HG02798 (cell line): ENCODE measurements around the gene ADAMTSL4.

Source experiments
- ATAC-seq: cut with Tn5 transposase; IDR thresholded peaks from one replicate; pipeline ENCODE4 v1.9.1; 2021; ENCODE audit warnings: mild to moderate bottlenecking; ENCODE audit not compliant: unreplicated experiment, poor library complexity

Gene ADAMTSL4

DNA sequence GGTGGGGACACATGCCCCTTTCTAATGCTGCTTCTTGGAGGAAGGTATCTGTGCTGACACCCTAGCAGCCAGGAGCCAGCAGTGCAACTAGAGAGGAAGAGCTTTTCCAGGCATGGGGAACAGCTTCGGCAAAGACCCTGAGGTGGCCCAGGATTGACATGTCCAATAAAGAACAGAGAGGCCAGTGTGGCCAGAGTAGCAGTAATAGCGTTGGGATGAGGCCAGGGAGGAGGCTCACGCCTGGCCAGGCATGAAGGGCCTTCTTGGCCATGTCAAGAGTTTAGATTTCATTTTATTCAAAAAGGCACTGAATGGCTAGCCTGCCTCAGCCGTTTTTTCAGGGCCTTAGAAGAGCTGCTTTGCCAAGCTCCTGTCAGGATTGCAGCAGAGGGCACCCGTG lies 16.3 kb upstream of the ADAMTSL4 start:
- no peak for ATAC-seq

DNA sequence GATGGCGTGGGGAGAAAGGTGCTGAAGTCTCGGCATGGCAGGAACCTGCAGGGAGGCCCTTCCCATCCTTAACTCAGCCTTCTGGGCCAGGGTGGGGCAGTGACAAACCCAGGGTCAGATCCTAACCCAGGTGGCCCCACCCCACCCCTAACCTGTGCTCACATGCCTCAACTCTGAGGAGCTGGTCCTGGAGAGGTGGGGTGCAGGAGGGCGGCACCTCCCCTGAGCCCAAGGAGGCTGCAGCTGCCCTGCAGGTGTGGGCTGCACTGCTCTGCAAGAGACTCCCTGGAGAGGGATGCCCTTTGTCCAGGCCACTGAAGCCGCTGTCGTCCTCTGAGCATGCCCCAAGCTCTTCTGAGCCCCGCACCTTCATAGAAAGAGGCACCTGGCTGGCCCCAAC lies 15.2 kb upstream of the ADAMTSL4 start:
- ATAC-seq, result no peak

DNA sequence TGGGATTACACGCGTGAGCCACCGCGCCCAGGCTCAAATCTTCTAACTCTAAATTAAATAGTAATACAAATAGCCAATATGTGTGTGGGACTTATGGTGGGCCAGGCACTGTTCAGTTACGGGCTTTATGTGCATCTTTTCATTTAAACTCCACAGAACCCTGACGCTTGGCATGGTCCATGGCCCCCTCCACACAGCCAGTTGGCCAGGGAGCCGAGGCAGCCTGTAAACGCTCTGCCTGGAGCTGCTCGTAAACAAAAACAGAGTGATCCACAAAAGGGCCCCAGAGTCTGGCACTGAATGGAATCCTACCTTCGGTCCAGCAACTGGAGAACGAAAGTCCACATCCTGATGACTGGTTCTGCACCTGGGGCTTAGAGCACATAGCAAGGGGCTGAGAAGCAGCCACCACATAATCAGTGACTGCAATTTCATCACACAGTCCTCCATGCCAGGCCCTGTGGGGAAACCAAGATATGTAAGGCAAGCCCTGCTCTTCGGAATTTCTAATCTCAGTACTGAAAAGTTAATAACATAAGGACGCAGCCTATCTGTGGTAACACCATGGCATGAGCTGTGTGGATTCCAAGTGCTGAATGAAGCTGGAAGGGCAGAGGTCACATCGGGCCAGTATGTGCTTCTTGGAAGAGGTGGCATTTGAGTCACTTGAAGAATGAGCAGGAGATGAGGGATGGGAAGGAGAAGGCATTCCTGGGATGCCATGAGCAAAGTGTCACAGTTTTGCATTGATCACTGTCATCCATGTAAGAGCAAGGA lies 13.5 kb upstream of the ADAMTSL4 start:
- no peak for ATAC-seq

DNA sequence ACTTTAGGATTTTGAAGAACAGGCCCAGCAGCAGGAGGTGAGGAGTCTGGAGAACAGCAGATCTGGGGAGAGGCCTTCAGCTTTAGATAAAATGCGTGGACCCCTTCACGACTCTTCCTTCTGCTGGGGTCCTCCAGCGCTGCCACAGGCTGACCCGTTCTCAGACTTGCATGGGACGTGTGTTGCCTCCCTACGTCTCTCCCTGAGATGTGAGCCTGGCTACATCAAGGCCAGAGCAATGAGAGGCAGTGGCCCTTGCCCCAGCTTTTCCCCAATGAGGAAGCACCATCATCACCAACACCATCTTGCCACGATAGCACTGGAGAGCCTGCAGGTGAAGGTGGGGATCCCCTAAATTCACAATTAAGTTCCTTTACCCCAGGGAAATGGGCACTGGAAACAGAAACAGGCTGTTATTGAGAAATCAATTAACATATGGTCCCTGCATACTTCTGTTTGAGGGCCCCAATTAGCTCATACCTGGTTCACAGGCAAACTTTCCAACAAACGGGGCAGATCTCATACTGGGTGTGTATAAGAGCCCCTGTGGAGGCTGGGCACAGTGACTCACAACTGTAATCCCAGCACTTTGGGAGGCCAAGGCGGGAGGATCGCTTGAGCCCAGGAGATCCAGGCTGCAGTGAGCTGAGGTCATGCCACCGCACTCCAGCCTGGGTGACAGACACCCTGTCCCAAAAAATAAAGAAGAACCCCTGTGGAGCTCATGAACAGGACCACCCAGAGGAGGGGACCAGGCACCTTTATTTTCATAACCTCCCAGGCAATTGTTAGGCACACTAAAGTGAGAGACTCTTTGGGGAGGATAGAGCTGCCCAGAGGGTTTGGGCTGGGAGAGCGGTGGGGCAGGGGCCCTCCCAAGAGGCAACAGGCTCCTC lies 12.1 kb upstream of the ADAMTSL4 start:
- no peak for ATAC-seq

DNA sequence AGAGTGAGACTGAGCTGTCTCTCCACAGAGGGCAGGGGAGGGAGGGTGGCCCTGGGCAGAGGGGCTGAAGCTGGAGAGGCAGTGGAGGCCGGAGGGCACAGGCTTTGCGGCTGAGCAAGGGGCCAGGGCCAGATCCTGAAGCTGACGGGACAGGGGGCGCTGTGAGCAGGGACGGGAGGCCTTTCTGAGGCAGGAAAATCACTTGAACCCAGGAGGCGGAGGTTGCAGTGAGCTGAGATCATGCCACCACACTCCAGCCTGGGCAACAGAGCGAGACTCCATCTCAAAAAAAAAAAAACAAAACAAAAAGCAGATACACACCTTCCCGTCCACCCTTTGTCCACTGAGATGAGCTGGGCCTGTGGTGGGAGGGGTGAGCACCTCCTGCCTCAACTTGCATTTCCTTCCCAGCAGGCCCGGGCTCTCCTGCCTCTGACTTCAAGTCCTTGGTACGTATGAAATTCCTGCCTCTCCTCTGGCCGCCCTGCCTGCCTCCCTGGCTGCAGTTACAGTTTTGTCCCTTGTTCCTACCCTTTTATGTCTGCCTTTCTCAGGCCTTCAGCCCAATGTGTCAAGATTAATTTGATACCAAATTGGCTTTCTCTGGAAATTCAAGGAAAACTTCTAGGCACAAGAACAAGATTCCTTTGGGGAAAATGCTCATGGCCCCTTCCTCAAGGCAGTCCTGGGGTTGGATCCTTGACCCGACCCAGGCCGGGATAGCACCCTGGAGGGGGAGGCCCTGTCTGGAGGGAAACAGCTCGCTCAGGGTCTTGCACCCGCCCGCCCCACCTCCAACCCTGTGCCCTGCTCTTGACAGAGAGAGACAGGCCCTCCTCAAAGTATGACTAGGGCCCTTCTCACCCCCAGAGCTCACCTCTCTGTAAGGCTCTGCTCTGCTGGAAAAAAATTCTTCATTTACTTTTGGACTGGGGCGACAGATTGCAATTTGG lies 11.2 kb upstream of the ADAMTSL4 start:
- ATAC-seq, result no peak

DNA sequence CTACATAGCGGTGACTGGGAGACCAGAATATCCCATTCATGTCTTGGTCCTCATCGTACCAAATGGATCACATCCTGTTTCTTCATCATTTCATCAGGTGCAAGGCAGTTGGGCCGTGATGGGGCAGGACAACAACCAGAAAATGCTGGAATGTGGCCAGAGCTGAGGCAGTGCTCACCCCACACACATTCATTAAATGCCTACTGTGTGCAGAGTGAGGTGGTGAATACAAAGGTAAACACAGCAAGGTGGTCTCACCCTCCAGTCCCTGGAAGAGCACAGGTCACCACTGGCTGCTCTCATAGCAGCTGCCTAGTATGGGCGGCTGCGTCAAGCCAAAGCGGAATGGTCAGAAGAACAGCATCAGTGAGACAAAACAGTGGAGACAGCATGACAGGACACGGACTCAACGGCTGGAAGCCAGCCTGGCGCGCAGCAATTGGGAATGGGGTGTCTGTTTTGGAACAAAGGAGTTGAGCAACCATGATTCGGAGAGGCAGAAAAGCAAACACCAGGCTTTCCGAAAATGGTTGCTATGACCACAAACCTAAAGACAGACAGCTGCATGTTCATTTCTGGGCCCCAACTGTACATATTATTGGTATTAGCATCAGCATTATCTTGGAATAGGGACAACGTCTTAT lies 5.6 kb upstream of the ADAMTSL4 start:
- ATAC-seq, result no peak

DNA sequence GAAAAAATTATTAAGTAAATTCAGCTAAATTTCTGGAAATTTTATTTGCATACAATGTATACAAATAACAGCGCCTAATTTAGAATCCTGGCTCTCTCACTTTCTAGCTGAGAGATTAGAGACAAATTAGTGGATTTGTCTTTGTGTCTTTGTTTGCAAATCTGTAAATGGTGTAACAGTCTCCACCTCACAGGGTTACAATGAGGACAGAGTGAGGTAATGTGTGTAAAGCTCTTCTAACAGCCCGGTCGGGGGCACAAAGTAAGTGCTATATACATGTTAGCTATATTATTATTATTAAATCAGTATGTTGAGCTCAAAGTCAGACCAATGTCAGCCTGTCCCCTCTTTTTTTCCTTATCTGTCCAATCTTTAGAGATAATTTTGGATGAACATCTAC lies 5.0 kb upstream of the ADAMTSL4 start:
- no peak for ATAC-seq

DNA sequence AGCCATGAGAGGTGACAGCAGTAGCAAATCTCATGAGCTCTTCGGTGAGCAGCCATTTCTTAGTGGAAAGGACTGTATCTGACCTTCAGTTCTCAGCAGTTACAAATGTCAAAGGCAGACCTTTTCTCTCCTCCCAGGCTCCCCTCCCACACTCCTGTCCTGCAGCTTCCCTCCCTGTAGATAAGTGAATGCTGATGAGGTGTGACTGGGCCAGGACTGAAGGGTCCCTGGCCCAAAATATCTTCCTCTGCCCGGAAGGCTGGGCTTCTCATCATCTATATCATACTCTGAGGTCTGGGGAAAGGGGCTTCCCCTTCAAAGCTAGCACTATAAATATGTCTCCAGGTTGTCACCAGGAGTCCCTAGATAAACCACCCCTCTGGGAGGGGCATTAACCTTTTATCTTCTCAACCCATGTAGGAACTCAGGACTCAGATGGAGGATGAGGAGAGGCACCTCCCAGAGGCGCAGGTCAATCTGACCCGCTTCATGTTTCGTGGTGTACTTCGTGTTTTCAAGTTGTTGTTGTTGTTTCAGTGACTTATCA lies 3.6 kb upstream of the ADAMTSL4 start:
- no peak for ATAC-seq

DNA sequence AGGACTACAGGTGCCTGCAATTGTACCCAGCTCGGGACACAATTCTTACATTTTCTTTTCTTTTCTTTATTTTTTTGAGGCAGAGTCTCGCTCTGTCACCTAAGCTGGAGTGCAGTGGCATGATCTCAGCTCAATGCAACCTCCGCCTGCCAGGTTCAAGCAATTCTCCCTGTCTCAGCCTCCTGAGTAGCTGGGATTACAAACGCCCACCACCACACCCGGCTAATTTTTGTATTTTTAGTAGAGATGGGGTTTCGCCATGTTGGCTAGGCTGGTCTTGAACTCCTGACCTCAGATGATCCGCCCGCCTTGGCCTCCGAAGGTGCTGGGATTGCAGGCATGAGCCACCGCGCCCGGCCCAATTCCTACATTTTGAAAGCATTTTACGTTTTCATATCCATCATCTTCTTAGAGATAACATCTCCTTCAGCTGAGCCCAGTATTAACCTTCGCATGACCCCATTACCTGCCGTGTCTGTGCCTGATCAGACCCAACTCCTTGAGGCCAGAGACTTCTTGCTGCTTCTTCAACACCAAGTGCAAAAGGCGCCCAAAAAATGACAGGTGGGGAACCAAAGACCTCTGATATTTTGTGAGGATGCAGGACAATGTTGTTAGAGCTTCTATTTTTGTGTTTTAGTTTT lies 2.8 kb upstream of the ADAMTSL4 start:
- ATAC-seq, result no peak

DNA sequence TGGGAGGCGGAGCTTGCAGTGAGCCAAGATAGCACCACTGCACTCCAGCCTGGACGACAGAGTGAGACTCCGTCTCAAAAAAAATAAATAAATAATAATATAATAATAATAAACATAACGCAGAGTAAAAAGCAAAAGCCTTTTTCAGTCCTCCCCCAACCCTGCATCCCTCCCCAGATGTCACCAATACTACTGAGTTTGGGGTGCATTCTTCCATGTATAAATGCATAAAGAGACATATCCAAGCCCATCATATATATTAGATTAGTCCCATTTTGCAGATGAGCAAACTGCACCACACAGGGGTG lies 930 bp upstream of the ADAMTSL4 start:
- no peak for ATAC-seq

DNA sequence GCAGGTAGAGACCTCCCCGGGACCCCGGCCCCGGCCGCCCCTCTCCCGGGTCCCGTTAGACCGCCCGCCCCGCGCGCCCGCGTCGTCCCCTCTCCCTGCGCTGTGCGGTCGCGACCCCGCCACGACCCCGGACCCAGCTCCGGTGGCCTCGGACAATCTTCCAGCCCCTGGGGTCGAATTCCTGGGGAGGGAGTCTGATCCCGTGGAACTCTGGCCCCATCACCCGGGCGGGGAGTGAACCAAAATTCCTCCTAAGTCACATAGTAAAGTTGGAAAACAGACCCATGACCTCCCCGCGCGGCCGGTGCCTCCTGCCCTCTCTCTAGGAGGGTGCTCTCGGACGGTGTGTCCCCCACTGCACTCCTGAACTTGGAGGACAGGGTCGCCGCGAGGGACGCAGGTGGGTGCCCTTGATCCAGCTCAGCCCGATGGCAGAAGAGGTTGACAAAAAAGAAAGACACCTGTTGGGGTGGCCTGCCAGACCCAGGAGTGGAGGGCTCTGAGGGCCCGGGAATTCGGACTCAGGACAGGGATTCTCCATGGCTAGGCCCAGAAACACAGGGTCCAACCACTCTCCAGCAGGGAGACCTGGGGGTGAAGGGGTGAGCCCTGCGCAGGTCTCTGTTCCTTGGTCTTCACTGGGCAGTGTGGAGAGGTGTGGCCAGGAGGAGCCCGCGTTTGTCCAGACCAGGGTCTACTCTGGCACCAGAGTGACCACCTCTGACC lies 451 bp downstream of the ADAMTSL4 start:
- ATAC-seq, result no peak

DNA sequence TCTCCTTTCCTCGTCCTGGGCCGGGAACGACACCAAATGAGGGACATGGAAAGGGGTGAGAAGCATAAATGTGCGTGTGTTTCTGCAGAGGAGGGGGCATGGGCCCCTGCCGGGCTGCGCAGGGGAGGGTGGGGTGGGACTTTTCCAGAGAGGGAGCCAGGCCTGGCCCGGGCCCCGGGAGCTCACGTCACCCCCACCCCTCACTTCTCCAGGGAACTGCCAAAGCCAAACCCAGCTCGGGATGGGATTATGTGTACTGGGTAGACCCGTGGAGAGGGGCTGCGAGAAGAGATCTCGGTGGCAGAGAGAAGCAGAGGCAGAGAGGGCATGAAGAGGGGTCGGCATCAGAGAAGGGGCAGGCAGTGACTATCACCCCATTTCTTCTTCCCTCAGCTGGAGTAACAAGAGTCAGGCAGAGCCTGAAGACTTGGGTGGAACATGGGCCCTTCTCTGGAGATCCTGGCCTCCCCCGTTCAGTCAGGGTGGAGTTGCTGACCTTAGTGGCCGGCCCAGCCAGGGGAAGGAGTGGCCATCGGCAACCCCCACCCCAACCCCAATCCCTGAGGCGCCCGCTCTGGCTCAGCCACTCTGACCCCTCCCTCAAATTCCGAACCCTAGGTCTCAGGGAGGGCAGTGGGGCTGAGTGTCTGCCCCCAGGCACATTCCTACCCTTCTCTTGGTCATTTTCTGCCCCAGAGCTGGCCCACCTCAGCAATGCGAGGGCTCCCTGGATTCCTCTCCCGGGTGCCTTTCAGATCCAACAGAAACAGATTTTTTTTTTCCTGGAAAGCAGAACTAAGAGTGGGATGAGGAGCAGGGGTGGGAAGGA lies 1.2 kb downstream of the ADAMTSL4 start:
- ATAC-seq, result no peak

DNA sequence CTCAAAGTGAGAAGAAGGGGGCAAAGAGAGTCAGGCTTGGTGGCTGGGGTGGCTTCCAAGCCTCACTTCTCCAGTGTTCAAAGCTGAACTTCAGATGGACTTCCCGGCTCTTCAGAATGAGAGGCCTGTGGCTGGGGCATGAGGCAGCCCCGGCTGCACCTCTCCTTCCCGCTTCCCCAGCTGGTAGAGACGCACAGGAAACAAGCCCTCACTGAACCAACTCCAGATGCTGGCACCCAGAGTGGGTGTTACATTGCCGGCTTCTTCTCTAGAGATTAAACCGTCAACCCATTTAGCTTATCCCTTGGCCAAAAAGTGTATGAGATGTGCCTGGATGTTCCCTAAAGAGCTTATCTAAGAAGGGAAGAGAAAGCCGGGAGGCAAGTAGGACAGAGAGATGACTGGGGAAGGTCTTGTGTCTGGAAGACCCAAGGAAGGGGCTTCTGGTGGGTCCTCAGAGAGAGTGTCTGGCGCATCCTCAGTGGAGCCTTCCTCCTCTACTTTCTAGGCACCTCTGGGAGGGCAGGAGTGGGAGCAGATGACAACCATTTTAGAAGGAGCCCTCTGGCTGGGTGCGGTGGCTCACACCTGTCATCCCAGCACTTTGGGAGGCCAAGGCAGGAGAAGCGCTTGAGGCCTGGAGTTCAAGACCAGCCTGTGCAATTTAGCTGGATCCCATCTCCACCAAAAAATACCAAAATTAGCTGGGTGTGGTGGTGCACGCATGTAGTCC lies 2.0 kb downstream of the ADAMTSL4 start:
- ATAC-seq, result no peak

DNA sequence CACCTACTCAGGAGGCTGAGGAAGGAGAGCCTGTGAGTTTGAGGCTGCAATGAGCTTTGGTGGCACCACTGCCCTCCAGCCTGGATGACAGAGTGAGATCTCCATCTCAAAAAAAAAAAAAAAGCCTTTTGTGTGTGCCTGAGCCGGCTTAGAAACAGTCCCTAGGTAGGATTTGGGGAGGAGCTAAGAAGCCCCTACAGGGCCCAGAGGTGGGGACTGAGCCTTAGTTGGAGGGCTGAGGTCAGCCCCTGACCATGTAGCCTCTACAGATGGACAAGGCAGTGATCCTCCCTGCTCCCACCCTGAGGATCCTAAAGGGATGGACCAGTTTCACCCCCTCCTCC lies 2.5 kb downstream of the ADAMTSL4 start:
- no peak for ATAC-seq

DNA sequence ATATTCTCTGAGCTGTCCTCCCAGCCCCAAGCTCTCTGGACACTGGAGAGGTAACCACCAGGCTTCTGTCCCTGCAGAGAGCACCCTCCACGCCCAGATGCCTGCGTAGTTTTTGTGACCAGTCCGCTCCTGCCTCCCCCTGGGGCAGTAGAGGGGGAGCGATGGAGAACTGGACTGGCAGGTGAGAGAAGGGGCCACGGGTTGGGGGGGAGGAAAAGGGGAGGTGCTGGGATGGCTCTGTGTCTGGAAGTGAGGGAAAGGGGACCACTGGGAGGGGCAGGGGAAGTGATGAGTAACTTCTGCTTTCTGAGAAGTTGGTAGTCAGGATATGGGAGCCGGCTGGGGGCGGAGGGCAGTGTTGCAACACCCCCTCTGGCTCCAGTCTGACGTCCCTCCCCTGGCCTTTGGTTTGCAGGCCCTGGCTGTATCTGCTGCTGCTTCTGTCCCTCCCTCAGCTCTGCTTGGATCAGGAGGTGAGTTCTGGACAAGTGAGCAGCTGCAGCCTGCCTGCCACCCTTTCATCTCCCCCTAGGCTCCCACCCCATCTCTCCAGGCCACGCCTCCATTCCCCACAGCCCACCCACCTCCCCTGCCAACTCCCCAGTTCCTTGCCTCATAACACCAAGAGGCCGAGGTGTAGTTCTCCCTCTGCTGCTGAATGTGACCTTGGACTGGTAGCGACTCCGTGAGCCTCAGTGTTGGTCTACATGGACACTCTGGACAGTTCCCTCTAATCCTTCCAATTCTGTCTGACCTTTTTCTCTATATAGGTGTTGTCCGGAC lies 3.1 kb downstream of the ADAMTSL4 start:
- no peak for ATAC-seq

DNA sequence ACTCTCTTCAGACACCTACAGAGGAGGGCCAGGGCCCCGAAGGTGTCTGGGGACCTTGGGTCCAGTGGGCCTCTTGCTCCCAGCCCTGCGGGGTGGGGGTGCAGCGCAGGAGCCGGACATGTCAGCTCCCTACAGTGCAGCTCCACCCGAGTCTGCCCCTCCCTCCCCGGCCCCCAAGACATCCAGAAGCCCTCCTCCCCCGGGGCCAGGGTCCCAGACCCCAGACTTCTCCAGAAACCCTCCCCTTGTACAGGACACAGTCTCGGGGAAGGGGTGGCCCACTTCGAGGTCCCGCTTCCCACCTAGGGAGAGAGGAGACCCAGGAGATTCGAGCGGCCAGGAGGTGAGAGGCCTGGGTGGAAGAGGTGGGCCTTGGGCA lies 3.7 kb downstream of the ADAMTSL4 start:
- ATAC-seq, result no peak
